ENCODE measurements around the gene DIP2B.
"Not testable (repeated sequence)": the region's sequence is repeated elsewhere in the genome, so short reads cannot be mapped to it uniquely, and the experiment has no call there.

DIP2B gene

DNA sequence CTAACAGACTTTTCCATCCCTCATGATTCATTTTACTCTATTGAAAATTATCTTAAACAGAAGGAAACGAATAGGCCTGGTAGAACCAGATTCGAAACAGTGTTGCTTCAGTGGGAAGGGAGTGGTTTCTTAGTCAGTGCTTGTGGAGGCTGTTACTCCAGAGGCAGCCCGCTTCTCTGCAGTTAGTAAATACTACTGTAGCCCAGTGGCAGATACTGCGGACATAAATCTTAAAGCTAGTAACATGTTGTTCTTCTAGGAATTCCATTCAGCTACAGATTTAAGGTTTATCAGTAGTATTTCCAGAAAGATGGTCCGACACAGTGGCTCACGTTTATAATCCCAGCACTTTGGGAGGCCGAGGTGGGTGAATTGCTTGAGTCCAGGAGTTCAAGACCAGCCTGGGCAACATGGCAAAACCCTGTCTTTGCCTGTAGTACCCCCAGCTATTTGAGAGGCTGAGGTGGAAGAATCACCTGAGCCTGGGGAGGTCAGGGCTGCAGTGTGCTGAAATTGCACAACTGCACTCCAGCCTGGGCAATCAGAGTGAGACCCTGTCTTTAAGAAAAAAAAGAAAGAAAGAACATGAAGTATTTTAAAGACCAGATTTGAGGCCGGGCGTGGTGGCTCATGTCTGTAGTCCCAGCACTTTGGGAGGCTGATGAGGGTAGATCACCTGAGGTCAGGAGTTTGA is 45.9 kb downstream of the DIP2B start:
- peak; percentile 84 for DNase-seq

DNA sequence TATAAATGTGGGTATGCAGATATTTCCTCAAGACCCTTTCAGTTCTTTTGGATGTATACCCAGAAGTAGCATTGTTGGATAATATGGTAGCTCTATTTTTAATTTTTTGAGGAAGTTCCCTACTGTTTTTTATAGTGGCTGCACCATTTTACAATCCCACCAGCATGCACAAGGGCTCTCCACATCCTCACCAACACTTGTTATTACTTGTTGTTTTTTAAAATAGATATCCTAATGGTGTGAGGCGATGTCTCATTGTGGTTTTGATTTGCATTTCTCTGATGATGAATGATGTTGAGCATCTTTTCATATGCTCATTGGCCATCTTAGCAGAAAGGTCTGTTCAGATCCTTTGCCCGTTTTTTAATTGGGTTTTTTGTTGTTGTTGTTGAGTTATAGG is 47.1 kb downstream of the DIP2B start:
- no peak for DNase-seq

DNA sequence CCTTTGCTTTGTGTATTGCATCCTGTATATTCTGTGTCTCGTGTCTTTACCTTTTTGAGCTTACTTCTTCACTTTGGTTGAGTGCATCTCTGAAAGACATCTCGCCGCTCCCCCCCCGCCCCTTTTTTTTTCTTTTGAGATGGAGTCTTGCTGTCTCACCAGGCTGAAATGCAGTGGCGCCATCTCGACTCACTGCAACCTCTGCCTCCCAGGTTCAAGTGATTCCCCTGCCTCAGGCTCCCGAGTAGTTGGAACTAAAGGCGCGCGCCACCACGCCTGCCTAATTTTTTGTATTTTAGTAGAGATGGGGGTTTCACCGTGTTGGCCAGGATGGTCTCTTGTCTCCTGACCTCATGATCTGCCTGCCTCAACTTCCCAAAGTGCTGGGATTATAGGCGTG is 49.9 kb downstream of the DIP2B start:
- no peak for DNase-seq

DNA sequence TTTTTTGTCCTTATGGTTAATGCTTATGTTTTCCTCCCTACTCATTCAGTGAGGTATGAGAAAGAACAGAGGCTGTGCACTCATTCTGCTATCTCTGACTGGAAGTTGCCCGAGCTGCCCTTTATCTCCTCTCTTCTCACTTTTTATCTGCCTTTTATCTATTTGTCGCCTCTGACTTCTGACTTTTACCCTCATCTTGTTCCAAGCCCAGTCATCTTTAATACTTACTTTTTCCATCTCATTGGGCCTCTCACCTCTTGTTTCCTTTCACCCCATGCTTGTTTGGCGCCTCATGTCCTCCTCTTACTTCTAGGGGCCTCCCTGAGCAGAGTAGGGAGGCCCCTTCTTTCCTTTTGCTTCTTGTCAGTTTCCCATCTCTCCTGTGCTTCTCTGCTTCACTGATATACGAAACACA is 50.7 kb downstream of the DIP2B start:
- peak; percentile 66 for DNase-seq

DNA sequence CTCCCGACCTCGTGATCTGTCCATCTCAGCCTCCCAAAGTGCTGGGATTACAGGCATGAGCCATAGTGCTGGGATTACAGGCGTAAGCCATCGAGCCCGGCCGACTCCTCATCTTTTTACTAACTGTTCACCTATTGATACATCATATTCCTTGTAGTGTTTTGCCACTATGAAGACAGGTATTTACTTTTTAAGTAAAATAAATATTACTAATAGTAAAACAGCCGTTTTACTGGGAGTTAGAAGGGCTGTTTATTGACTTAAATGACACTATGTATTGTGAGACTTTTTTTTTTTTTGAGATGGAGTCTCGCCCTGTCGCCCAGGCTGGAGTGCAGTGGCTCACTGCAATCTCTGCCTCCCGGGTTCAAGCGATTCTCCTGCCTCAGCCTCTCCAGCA is 51.5 kb downstream of the DIP2B start:
- no peak for DNase-seq

DNA sequence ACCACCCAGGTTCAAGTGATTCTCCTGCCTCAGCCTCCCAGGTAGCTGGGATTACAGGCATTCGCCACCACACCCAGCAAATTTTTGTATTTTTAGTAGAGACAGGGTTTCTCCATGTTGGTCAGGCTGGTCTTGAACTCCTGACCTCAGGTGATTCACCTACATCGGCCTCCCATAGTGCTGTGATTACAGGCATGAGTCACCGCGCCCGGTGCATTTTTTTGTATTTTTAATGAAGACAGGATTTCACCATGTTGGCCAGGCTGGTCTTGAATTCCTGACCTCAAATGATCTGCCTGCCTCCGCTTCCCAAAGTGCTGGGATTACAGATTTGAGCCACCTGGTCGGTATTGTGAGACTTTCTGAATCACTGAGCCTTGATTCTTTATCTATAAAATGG is 52.0 kb downstream of the DIP2B start:
- not testable (repeated sequence) for DNase-seq

DNA sequence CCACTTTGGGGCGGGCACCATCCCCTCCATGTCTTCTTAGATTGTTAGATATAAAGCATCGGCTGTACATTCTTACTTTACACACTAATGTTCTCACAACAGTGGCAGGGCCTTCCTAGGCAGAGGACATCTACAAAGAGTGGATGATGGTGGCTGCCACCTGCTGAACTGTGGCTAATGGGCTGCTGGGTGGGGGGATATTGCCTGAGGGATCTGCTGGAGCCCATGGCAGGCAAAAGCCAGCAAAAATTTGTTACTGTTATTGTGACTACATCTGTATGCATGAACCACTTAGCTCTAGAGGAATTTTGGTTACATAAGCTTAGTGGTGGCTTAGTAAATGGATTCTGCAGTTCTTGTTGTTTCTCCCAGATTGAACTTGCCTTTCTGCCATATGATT is 52.6 kb downstream of the DIP2B start:
- no peak for DNase-seq

DNA sequence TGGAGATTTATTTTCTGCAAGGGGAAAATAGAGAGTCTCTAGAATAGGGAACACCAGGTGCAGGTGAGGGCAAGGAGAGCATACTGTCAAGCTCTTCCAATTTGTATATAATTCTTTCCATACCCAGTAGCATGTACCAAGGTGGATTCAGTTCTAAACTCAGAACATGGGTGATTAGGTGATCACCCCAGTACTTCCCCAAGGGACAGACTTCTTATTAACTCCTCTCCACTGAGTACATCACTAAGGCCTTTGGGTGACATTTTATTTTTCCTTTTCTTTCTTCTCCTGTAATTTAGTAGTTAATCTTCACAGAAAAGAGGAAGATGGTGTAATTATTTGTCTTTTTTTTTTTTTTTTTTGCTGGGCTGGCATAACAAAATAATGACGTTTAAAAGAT is 54.2 kb downstream of the DIP2B start:
- no peak for DNase-seq

DNA sequence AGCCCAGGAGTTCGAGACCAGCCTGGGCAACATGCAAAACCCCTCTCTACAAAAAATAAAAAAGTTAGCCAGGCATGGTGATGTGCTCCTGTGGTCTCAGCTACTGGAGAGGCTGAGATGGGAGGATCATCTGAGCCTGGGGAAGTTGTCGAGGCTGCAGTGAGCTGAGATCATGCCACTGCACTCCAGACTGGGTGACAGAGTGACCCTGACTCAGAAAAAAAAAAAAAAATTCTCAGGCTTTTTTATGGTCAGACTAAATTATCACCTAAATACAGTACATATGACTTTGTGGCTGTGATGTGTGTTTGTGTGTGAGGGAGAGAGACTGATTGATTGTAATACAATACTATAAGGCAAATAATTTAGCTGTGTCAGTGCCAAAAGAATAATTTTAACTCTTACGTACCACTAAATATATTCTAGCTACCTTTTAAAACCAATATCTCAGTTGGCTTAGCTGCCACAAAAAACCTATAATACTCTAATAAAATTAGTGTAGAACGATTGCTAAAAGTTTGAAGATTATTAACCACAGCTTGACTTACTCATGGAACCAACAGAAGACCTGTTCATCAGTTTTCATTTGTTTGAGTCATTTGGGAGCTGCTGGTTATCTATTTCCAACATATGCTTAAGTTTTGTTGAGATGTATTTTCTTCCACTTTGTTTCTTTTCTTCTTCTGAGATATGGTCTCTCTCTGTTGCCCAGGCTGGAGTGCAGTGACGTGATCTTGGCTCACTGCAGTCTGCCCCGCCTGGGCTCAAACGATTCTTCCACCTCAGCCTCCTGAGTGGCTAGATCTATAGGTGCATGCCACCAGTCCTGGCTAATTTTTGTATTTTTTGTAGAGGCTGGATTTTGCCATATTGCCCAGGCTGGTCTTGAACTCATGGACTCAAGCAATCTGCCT is 58.0 kb downstream of the DIP2B start:
- peak; percentile 94 for DNase-seq

DNA sequence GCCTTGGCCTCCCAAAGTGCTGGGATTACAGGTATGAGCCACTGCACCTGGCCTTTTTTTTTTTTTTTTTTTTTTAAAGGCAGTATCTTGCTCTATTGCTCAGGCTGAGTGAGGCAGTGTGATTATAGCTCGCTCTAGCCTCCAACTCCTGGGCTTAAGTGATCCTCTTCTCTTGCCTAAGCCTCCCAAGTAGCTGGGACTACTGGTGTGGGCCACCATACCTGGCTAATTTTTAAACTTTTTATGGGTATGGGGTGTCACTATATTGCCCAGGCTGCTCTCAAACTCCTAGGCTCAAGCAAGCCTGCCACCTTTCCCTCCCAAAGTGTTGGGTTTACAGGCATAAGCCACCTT is 58.6 kb downstream of the DIP2B start:
- DNase-seq = no peak

DNA sequence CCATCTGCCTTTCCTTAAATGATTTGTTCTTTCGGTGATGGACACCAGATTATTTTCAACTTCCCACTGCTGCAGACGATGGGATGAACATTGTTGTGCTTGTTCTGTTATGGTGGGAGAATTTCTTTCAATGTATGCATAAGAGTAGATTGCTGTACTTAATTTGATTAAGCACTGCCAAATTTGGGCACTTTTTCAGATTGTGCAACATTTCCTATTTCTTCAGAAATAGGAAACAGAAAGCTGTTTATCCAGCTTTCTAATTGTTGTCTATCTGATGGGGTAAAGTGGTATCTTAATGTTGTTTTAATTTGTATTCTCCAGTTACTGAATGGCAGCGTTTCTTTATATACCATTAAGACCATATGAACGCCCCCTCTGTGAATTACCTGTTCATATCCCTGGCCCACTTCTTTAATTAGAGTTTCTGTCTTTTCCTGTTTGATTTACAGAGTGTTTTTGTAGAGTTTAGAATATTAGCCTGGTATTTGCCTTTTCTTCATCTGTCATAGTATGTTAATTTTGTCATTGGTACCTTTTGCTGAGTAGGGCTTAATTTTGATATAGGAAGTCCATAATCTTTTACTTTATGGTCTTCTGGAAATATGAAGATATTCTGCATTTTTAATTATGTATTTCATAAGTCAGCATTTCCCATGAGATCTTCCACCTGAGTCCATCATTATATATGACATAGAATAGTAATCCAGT is 59.6 kb downstream of the DIP2B start:
- DNase-seq = peak; percentile 21

DNA sequence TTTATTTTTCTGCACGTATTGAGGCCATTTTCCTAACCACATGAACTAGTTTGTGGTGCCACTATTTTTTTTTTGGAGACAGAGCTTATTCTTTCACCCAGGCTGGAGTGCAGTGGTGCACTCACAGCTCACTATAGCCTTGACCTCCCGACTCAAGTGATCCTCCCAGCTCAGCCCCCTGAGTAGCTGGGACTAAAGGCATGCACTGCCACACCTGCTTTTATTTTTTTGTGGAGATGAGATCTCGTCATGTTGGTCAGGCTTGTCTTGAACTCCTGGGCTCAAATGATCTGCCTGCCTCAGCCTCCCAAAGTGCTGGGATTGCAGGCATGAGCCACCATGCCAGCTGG is 60.1 kb downstream of the DIP2B start:
- DNase-seq = no peak

DNA sequence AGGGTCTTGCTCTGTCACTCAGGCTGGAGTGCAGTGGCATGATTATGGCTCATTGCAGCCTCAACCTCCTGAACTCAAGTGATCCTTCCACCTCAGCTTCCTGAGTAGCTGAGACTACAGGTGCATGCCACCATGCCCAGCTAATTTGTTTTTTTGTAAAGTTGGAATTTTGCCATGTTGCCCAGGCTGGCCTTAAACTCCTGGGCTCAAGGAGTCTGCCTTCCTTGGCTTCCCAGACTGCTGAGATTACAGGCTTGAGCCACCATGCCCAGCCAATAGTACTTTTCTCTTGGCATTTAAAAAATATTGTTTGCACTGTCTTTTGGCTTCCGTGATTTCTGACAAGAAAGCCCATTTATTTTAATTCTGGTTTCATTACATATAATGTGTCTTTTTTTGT is 61.3 kb downstream of the DIP2B start:
- no peak for DNase-seq

DNA sequence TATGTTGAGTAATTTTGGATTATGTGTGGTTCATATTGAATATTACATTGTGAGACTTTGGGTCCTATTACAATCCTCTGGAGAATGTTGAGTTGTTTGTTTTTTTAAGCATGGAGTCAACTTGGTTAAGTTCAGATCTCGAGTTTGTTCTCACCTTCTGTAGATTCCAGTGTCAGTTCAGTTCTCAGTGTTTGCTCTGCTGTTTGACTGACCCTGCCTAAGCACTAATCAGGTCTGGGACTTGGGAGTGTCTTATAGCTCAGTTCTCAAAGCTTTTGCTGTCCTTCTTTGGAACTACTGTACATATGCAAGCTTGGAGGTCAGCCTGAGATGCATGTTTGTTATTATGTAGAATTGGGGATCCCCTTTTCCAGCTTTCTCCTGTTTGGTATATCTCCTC is 63.1 kb downstream of the DIP2B start:
- no peak for DNase-seq

DNA sequence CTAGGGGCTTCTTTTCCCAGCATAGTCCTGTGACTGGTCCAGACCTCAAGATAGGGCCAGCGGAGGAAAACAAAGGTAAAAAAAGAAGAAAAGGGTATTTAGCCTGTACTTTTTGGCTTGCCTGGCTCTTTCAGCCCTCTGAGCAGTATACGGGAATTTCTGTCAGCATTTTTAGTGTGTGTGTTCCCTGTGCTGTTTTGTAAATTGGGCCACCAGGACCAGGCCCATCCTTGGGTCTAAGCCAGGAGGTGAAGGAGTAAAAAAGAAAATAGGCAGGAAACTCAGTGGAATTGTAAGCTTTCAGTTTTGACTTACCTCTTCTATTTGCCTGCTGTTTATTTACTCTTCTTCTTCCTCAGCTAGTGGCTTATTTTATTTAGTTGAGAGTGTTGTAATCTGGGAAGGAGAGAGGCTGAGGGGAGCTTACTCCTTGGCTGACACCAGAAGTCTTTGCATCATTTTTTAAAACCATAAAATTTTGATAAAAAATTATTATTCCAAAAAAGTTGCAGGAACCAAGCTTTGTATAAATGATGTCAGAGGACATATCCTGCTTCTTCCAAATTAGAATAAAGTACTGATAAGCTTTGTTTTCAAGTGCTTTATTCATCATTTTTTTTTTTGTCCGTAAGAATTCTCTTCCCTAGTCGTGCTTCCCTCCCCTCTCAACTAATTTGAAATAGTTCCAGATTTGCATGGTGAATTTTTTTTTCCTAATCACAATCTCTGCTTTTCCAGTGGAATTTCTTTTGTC is 63.7 kb downstream of the DIP2B start:
- no peak for DNase-seq

DNA sequence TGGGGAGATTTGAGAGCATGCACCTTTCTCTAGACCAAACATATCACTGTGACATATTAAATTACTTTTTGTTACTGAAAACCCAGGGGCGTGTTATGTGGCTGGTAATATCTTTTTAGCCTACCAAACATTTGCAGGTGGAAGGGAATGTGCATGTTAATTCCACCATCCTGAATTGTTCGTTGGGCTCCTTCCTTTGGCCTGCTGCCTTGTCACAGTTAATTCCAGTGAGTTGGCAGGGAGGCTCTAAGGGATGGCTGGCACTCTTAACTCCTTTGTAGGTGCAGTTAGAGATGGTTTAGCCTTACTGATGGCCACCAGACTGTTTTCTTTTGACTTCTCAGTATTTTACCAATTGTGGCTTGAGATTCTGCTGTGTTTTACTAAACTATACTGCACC is 64.5 kb downstream of the DIP2B start:
- DNase-seq = no peak

DNA sequence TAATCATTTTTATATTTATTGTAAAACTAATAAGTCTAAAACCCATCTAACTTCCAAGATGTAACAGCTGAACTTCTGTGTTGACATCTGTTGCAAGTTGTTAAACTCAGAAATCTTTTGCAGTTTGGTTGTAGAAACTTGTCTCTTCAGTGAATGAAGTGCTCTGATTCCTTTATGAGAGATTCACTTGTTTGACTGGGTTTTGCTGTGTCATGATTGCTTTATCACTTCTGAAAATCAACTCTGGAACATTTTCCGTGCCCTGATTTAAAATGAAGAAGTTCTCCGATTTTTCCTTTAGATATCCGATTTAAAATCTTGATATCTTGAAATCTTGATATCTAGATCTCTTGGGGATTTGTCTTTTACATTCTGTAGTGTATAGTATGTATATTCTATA is 65.1 kb downstream of the DIP2B start:
- no peak for DNase-seq

DNA sequence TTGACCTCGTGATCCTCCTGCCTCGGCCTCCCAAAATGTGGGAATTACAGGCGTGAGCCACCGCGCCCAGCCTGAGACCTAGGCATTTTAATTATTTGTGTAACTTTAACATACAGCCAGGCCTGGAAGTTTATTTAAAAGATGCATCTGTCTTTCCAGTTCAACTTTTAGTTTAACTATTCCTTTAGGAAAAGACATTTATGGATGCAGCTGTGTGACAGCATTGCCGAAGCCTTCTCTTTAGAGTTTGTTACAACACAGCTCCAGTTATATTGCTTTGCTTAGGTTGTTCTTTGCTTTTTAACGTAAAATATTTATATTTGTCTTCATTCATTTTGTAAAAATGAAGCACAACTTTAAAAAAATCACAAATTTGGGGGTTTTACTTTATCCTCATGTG is 67.0 kb downstream of the DIP2B start:
- no peak for DNase-seq

DNA sequence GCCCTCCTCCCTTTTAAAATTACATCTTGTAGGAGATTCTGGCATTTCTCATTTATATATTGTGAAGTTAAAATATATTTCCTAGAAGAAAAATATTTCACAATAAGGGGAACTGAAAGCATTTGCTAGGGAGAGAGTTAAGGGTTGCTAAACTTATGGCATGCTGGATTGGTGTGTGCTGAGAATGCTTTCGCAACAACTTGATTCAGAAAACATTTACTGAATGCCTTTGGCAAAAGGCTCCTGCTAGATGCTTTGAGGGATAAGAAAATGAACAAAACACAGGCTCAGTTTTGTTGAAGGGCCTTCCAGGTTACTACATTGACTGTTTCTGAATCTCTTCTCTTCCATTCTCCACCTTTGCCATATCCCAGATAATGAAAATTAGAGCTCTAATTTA is 67.5 kb downstream of the DIP2B start:
- DNase-seq = no peak

DNA sequence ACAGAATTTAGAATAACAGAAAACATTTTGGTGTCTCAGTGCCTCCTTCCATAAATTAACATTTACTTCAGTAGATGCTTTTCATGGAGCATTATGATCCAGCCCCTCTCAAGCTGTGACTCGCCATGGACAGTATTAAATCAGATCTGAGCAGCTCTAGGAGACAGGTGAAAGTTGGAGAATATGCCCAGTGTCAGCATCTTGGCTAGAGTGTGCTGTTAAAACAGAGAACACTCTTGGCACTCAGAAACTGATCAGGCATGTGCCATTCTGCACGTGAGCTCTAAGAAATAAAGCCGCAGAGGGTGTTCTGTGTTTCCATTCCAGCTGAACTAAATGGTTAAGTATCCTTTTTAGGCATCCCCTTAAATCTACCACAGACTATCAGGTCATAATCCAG is 68.0 kb downstream of the DIP2B start:
- no peak for DNase-seq

DNA sequence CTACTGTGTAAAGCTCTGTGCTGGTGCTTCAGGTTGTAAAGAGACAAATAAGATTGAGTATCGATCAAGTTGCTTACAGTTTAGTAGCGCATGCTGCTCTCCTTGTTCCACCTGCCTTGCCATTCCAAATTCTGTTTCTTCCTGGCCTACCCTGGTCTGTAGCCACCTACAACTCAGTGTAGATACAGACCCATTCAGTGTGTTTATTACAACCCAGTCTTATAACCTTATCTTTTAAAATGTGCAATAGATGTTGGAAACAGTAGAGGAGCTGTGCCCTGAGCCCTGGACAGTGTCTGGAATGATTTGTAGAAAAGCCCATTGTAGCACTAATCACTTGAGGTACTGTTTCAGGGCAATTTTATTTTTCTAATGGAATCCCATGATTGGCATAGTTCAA is 68.5 kb downstream of the DIP2B start:
- DNase-seq = no peak

DNA sequence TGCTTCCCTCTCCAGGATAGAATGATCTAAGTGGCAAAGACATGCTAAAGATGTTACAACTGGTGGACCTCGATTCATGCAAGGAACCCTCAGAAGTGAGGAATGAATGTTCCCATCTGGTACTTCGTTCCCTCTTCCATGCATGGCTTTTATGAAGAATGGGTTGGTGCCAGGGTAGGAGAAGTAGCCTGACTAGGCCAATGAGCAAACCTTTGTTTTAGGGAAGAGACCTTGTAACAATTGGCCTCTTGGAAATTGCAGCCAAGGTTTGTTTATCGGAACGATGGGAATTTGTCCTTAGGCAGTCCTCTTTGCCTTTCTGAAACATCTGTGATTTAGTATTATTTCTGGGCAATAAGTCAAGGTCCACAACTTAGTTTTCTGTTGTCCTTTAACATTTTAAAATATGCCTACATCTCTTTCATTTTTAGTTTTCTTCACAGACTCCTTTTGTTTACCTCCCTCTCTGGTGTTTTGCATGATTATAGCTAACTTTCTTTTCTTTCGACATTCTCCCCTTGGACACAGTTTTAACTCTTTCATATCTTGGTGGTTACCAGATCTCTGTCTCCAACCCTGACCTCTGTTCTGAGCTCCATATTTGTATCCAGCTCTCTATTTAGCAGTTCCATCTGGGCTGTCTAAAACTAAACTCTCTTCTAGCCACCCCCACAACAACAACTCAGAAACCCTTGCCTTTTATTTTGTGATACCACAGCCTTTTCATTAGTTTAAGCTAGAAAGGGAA is 70.0 kb downstream of the DIP2B start:
- DNase-seq = no peak
